HEK293 (cell line): Measurements from ENCODE around the gene UBAP2.

ENCODE experiments used
- CTCF ChIP-seq: fragments of 450-650 bp; formaldehyde crosslinking; IDR thresholded peaks from 2 replicates; pipeline ENCODE4 v1.5.1; 2016; ENCODE audit warnings: missing biosample characterization, missing genetic modification characterization
- KLF7 ChIP-seq: fragments of 450-650 bp; formaldehyde crosslinking; IDR thresholded peaks from 2 replicates; pipeline ENCODE4 v1.5.1; 2016; ENCODE audit warnings: missing biosample characterization, missing genetic modification characterization, borderline replicate concordance
- YY1 ChIP-seq: fragments of 450-650 bp; formaldehyde crosslinking; IDR thresholded peaks from 2 replicates; pipeline ENCODE4 v1.5.1; 2018; ENCODE audit warnings: missing biosample characterization, missing genetic modification characterization
- ZNF24 ChIP-seq: fragments of 450-650 bp; formaldehyde crosslinking; IDR thresholded peaks from 2 replicates; pipeline ENCODE4 v1.5.1; 2016; ENCODE audit warnings: missing biosample characterization, missing genetic modification characterization

- no peak for TF ChIP-seq CTCF
- no peak for TF ChIP-seq YY1 (tag by site-specific recombination)
- TF ChIP-seq ZNF24, result no peak
- no peak for TF ChIP-seq KLF7 (tag by site-specific recombination)
These were observed 1.8 kb downstream of the UBAP2 start for GRCh38 chr9:34046784-34047379.
